ENCODE measurements around the gene MTERF2. TPM values are rescaled to one million over a fixed set of nuclear protein-coding genes. Genes with fewer than 3 reads are reported as not detected.

The MTERF2 gene
- total RNA-seq, 1 donor: 7.3 TPM

- H3K4me3 ChIP-seq (ENCODE audit: low read depth, low read length): peak within 1 kb of the TSS; percentile 99
- TF ChIP-seq CTCF (IDR thresholded peaks at IDR 0.05; ENCODE audit: insufficient read depth, low read depth, low read length): no peak
- peak; percentile 98 for DNase-seq (ENCODE audit: low read depth)
These were observed 31.4 kb downstream of the MTERF2 start, which contains the start of gene TMEM263 for GRCh38 chr12:106955377-106956047. Gene TMEM263, plus strand, starts transcription at chr12:106955907. Its CDS starts 11,210 bp downstream, at chr12:106967117.

- DNase-seq (ENCODE audit: low read depth): peak; percentile 51
- no peak for TF ChIP-seq CTCF (IDR thresholded peaks at IDR 0.05; ENCODE audit: insufficient read depth, low read depth, low read length)
These were observed 32.2 kb downstream of the MTERF2 start for GRCh38 chr12:106954462-106955376.

GRCh38 chr12:106953352-106954250 lies 33.3 kb downstream of the MTERF2 start:
- TF ChIP-seq CTCF (IDR thresholded peaks at IDR 0.05; ENCODE audit: insufficient read depth, low read depth, low read length): no peak
- H3K4me3 ChIP-seq (ENCODE audit: low read depth, low read length): peak overlapping the region; percentile 70
- DNase-seq (ENCODE audit: low read depth): peak; percentile 82

More at GRCh38 chr12:106954462-106955376, 32.2 kb downstream of the MTERF2 start:
- H3K4me3 ChIP-seq (ENCODE audit: low read depth, low read length): peak overlapping the region; percentile 70

GRCh38 chr12:106950591-106950990 lies 36.4 kb downstream of the MTERF2 start:
- TF ChIP-seq CTCF (IDR thresholded peaks at IDR 0.05; ENCODE audit: insufficient read depth, low read depth, low read length): no peak
- H3K4me3 ChIP-seq (ENCODE audit: low read depth, low read length): no peak overlapping the region
- no peak for DNase-seq (ENCODE audit: low read depth)

GRCh38 chr12:106947461-106947860 lies 39.5 kb downstream of the MTERF2 start:
- no peak for DNase-seq (ENCODE audit: low read depth)
- TF ChIP-seq CTCF (IDR thresholded peaks at IDR 0.05; ENCODE audit: insufficient read depth, low read depth, low read length): no peak
- no peak overlapping the region for H3K4me3 ChIP-seq (ENCODE audit: low read depth, low read length)

- no peak for TF ChIP-seq CTCF (IDR thresholded peaks at IDR 0.05; ENCODE audit: insufficient read depth, low read depth, low read length)
- H3K4me3 ChIP-seq (ENCODE audit: low read depth, low read length): no peak overlapping the region
- DNase-seq (ENCODE audit: low read depth): no peak
These were observed 41.6 kb downstream of the MTERF2 start for GRCh38 chr12:106945261-106945851.
